ENCODE results near the gene TRAPPC6A. TPM values are rescaled to one million over a fixed set of nuclear protein-coding genes. Genes with fewer than 3 reads are reported as not detected.

The TRAPPC6A gene
- total and polyA plus RNA-seq, 2 of the 13 experiments (the other 11 are each of a cell fraction or from before 2014, with no cell fraction given), result 6.5 to 21.0 TPM

GRCh38 chr19:45135176-45135885 is 42.7 kb downstream of the TRAPPC6A start:
- 96% methylated on average over 21 of the region's 21 CpGs for WGBS (ENCODE audit: low lambda C conversion rate)
- no peak overlapping the region for H3K4me3 ChIP-seq (replicated peaks in 1 of 3; ENCODE audit: insufficient read depth in 1 of 3, low read depth in 2 of 3, low read length in 3 of 3)
- H3K9me3 ChIP-seq (ENCODE audit: low read length), result no peaks in the 10 kb centered on the region
- no TSS peak for BruUV-seq (replicated peaks)
- no peak overlapping the region for H3K9ac ChIP-seq (ENCODE audit: insufficient read depth, low read depth, low read length)
- no peak for FAIRE-seq
- H3K4me1 ChIP-seq (ENCODE audit: insufficient read depth, low read length), result peaks cover 40% of the 10 kb centered on the region
- ATAC-seq, result no peak
- POLR2A ChIA-PET, result no interaction called here
- peaks cover 0 to 5% of the 10 kb centered on the region in 2 experiments; a peak in 2 of 5 replicates for H3K36me3 ChIP-seq (replicated peaks in 1 of 2; ENCODE audit: control insufficient read depth in 1 of 2, insufficient read depth in 2 of 2, low read length in 2 of 2)
- H3K27me3 ChIP-seq (ENCODE audit: control insufficient read depth in 1 of 2, insufficient read depth in 2 of 2, low read length in 2 of 2), result no peaks in the 10 kb centered on the region
- peaks cover 4% of the 10 kb centered on the region; the same call in 1 of the 2 replicates for H4K20me1 ChIP-seq (ENCODE audit: insufficient read depth, low read length)
- H3K27ac ChIP-seq (ENCODE audit: extremely low read length, insufficient read depth, low read length), result no peak overlapping the region
- in situ Hi-C loops (cut with HindIII; ENCODE audit: extremely low pct_ligation_motif_present, low pct_unique_long_range_greater_than_20kb), result no loop called here
- no peak for DNase-seq (ENCODE audit: low spot score)
- H3K79me2 ChIP-seq (ENCODE audit: insufficient read depth, low read length), result peaks cover 36% of the 10 kb centered on the region
- no peak overlapping the region for H2AFZ ChIP-seq (ENCODE audit: low read length)
- no peak for TF ChIP-seq THYN1 (CRISPR knock-in tag; IDR thresholded peaks at IDR 0.05; ENCODE audit: borderline replicate concordance, low read depth)
- no peak for TF ChIP-seq DR1 (CRISPR knock-in tag; IDR thresholded peaks at IDR 0.05)
- TF ChIP-seq HNF4A (CRISPR knock-in tag; IDR thresholded peaks at IDR 0.05), result no peak
- no peak for TF ChIP-seq ZNF180 (CRISPR knock-in tag; IDR thresholded peaks at IDR 0.05; ENCODE audit: borderline replicate concordance, low read depth)
- TF ChIP-seq ONECUT2 (CRISPR knock-in tag; IDR thresholded peaks at IDR 0.05), result no peak
- no peak for TF ChIP-seq BATF2 (CRISPR knock-in tag; IDR thresholded peaks at IDR 0.05)
- no peak for TF ChIP-seq HNRNPL (IDR thresholded peaks at IDR 0.05; ENCODE audit: low read depth, low read length)
- TF ChIP-seq ZNF83 (CRISPR knock-in tag; IDR thresholded peaks at IDR 0.05; ENCODE audit: borderline replicate concordance), result no peak
- no peak for TF ChIP-seq SIX4 (CRISPR knock-in tag; IDR thresholded peaks at IDR 0.05)
- no peak for TF ChIP-seq KLF16 (CRISPR knock-in tag; IDR thresholded peaks at IDR 0.05)
- no peak for TF ChIP-seq SRSF1 (optimal IDR thresholded peaks at IDR 0.05; ENCODE audit: low read depth, low read length)
- no peak for TF ChIP-seq ZBTB42 (CRISPR knock-in tag; IDR thresholded peaks at IDR 0.05)
- TF ChIP-seq SP5 (CRISPR knock-in tag; IDR thresholded peaks at IDR 0.05; ENCODE audit: borderline replicate concordance, low read depth), result no peak
- no peak for TF ChIP-seq ZNF136 (CRISPR knock-in tag; IDR thresholded peaks at IDR 0.05; ENCODE audit: low read depth)
- no peak for TF ChIP-seq CREB1 (IDR thresholded peaks at IDR 0.05)
- TF ChIP-seq CREB1 (CRISPR knock-in tag; IDR thresholded peaks at IDR 0.05), result no peak
- TF ChIP-seq ZNF460 (CRISPR knock-in tag; IDR thresholded peaks at IDR 0.05; ENCODE audit: borderline replicate concordance), result no peak
- no peak overlapping the region for H3K4me2 ChIP-seq (ENCODE audit: low read depth, low read length)
- CTCF ChIA-PET (ENCODE audit: low intra/inter-chr PET ratio, low total read pairs), result no interaction called here
- intact Hi-C loops (cut with micrococcal nuclease; ENCODE audit: unreplicated experiment), result no loop called here

Data from HepG2 (cell line).